Measurements from ENCODE around the gene SAPCD1.

DNA sequence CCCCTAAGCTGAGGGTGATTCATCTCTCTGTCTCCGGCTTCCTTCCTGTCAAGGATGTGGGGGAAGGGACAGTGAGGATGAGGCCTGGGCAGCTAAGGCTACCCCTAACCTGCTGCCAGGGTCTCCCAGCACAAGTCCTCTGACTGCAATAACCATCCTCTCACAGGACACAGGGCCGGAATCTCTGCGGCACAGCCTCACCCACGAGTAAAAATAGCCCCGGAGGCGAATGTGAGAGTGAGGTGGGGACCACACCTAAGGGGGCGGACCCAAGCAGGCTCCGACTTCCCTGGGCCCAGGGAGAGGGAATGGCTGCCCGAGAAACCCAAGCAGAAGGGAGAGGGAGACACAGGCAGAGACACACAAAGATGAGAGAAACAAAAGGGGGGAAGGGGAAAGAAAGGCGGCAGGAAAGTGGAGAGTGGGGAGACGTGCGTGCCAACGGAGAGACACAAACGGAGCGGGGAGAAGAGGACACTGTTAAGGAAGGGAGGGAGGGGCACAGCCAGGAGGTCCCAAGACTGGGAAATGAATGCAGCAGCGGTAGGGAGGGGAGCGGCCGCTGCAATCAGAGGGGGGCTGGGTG is 27.5 kb upstream of the SAPCD1 start:
- no peak for TF ChIP-seq CTCF (IDR thresholded peaks at IDR 0.05)
- TF ChIP-seq POLR2AphosphoS5 (IDR thresholded peaks at IDR 0.05), result peak in 2 of 3 donors; percentile 30 to 36
- TF ChIP-seq POLR2A (IDR thresholded peaks at IDR 0.05), result peak; percentile 25
